GM19023 (cell line): ENCODE data around the gene IFT80.
"Not testable (repeated sequence)": the region's sequence is repeated elsewhere in the genome, so short reads cannot be mapped to it uniquely, and the experiment has no call there.

Source experiments
- ATAC-seq: cut with Tn5 transposase; IDR thresholded peaks from one replicate; pipeline ENCODE4 v1.9.1; 2021; ENCODE audit warnings: mild to moderate bottlenecking, moderate library complexity; ENCODE audit not compliant: unreplicated experiment

IFT80 gene

GRCh38 chr3:160369784-160370183, 29.2 kb downstream of the IFT80 start:
- ATAC-seq = no peak

GRCh38 chr3:160368804-160369203, 30.2 kb downstream of the IFT80 start:
- no peak for ATAC-seq

DNA sequence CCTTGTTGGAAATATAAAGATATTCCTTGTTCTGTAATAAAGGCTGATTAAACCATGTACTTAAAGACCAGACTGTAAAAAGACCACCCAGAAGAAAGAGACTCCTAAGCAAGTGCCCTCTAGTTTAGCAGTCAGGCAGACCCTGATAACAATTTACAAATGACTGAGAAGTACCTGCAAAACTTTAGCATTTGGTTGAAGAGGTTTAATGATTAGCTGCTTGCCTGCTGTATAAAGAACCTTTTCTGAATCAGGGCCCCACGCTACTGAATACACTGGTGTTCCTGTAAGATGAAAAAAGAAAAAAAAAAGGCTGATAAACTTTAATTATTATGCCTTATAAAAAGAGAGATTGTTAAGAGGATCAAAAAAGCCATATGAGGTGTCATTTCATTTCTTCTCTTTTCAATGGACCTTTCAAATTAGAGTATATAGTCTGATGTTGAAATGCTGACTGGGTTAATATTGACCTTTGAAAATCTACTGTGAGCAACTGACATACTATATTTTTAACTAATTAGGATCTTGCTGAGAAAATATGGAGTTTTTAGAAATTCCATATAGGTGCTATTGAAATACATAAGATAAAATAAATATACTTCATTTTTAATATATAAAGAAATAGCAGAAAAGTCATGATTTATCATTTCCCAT, 33.0 kb downstream of the IFT80 start:
- no peak for ATAC-seq

- not testable (repeated sequence) for ATAC-seq
These were observed 36.1 kb downstream of the IFT80 start for GRCh38 chr3:160362896-160363295.

- no peak for ATAC-seq
These were observed 43.2 kb downstream of the IFT80 start for GRCh38 chr3:160355826-160356225.

- no peak for ATAC-seq
These were observed 52.5 kb downstream of the IFT80 start for GRCh38 chr3:160346511-160346910.

DNA sequence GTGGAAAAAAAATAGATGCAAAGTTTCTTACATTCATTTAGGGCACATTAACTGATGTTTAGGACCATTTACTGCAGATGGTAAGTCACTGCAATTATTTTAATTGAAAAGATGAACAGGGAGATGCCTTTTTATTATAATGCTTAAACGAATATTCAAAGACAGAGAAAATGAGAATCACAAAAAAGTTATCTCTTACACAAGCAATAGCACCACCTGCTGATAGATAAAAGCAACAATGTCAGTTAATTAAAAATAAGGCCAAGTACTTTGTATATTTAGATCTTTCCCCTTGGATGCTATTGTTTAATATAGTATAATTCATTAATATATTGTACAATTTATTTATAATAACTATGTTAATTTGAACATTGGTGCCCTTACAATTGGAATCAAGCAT, 55.9 kb downstream of the IFT80 start:
- ATAC-seq = no peak

DNA sequence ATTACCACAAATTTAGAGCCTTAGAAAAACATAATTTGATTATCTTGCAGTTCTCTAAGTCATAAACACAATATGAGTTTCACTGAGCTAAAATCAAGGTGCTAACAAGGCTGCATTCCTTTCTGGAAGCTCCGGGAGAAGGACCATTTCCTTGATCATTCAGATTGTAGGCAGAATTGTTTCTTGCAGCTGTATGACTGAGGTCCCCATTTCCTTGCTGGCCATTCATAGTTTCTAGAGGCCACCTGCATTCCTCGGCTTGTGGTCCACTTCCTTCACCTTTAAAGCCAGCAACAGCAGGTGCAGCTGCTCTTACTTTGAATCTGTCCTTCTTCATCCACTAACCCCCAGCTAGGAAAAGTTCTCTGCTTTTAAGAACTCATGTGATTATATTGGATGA, 58.7 kb downstream of the IFT80 start:
- no peak for ATAC-seq

DNA sequence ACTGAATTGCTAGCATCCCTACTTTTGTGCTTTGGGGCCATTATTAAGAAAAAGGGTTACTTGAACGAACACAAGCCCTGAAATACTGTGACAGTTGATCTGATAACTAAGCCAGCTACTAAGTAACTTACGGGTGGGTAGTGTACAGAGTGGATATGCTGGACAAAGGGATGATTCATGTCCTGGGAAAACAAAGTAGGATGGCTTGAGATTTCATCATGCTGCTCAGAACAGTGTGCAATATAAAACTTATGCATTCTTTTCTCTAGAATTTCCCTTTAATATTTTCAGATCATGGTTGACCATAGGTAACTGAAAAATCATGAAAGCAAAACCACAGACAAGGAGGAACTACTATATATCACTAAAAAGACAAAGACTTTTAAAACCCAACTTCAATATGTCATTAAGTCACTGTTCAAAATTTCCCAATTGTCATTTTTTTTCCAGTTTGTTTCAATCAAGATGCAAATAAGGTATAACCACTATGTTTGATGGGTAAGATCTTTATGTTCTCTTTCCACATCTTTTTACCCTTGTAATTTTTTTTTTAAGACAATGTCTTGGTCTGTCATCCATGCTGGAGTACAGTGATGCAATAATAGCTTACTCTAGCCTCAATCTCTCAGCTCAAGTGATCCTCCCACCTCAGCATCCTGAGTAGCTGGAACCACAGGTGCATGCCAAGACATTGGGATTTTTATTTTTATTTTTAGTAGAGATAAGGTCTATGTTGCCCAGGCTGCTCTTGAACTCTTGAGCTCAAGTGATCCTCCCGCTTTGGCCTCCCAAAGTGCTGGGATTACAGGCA, 67.7 kb downstream of the IFT80 start:
- no peak for ATAC-seq

GRCh38 chr3:160330690-160331089, 68.3 kb downstream of the IFT80 start:
- ATAC-seq = no peak

DNA sequence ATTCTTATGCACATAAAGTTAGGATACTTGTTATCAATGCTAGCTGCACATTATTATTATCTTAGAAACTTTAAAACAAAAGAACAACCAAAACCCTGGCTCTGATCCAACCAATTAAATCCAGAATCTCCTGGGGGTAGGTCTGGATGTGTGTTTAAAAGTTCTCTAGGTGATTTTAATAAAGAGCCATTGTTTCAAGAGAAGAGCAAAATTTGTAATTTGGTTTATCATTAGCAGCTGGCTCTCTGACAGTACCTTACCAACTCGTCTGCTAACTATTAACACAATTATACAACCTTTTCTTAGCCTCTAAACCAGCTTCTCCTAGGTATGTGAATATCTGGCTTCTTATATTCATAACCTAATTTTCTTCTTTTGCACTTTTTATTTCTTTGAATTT, 68.9 kb downstream of the IFT80 start:
- ATAC-seq = no peak

- not testable (repeated sequence) for ATAC-seq
These were observed 72.7 kb downstream of the IFT80 start for GRCh38 chr3:160326286-160326685.

GRCh38 chr3:160321821-160322220, 77.2 kb downstream of the IFT80 start:
- ATAC-seq = not testable (repeated sequence)

- ATAC-seq = no peak
These were observed 79.7 kb downstream of the IFT80 start for GRCh38 chr3:160319322-160319721.

DNA sequence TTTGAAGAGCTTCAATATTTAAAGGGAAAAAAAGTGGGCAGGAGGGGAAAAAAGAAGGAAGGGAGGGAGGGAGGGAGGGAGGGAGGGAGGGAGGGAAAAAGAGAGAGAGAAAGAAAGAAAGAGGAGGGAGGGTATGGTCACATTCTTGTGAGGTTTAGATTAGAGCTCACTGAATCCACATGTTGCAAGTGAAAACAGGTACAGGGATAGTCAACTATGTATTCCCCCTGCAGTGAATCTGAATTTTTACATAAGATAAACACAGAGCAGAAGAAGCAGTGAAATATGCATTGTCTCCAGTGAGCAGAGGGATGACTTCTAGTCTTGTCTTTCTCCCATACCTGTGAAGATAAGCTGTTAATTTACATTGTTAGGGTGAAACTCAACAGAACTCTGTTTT, 84.0 kb downstream of the IFT80 start:
- ATAC-seq = no peak

DNA sequence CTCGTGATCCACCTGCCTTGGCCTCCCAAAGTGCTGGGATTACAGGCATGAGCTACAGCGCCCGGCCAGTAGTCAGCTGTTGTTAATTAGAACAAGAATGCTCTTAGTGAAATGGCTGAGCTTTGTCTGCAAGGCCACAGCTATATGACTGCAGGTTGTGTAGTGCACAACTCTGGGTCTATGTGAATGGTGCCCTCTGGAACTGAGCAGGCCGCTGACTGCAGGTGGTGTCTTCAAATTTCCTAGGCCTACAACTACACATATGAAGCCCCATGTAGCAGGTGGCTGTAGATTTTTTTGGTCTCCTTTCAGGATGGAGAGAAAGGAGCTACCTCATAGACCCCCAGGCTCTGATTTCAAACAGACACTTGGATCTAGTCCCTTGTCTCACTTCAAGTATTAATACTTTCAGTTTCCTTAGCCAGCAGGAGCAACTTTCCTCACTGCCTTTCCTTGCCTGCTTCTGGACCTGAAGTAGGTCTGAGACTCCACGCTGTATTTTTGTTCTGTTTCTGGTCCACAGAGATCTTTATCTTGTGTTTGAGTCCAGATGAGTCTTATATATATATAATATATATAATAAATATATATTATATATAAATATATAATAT, 86.9 kb downstream of the IFT80 start:
- no peak for ATAC-seq

DNA sequence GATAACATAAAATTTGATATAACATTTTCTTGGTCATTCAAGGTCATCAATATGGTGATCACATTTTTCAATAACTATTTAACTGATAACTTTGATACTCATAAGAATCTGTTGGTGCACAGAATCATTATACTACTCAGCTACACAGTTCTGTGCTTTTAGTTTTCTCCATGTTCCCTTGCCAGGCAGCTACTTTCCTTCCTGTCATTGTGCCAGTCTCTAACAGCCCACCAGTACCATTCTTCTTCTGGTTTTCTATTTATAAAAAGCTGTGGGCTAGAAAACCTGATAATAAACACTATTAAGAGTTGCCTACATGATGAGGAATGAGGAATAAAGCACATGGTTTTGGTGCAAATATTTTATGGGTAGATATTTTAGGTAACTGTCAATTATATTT, 96.2 kb downstream of the IFT80 start:
- ATAC-seq = no peak

GRCh38 chr3:160296591-160296990, 102.4 kb downstream of the IFT80 start:
- ATAC-seq = no peak

GRCh38 chr3:160291909-160292299, 107.1 kb downstream of the IFT80 start:
- ATAC-seq = no peak

DNA sequence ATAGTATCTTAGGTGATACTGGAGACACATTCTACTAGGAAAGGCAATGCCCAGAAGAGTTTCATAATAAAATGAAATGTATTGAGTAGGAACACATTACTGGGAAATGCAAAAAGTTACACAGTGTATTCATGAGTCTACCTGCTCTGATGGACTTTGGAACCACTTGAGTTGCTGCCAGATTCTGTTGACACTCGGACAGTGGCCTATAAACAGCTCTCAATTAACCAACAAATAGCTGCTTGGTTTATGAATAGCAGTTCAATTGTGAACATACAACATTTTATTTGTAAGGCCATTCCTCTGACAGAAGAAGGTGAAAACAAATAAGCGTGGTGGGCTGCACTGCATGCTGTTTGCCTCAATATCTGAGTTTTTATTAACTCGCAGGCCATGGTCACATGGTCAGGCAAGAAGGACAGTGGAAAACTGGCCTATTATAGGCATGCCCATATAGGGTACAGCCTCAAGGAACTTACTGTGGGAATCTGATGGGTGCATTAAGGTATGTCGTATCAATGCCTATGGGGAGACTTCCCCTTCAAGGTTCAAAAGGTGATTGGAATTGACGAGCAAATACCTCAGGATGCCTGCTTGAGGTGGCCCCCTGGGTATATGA, 107.6 kb downstream of the IFT80 start:
- ATAC-seq = no peak

DNA sequence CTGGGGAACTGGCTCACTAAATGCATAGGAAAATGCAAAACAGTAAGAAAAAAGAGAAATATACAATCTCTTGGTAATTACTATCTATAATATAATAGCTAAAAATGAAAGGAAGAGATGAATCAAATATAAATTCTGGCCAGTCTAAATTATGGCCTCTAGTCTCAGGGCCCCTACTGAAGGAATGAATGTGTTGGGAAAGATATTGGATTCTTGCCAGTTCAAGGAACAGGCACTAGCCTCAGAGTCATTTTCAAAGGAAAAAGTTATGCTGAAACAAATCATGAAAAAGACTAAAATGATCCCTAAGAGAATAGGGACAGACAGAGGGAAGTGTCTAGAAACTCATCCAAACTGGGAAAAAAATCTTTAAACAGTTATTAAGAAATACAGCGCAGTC, 111.4 kb downstream of the IFT80 start:
- ATAC-seq = no peak

DNA sequence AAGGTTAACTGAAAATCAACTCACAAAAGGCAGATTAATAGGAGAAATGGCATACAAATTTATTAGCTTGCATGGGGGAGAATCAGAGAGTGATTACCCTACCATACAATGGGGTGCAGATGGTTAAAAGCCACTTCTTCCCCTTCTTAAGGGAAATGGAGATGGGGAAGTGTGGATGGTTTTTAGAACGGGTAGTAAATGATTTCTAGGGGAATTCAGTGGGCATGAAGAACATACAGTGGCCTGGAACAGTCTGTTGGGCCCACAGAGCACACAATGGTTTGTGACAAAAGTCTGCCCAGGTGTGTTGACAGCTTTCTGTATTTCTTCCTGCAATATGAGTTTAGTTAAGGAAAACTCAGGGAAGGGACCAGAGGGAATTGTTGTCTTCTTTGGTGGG, 112.8 kb downstream of the IFT80 start:
- ATAC-seq = no peak
